HCT116 (cell line): ENCODE results near the gene GDPD5. TPM values are rescaled to one million over a fixed set of nuclear protein-coding genes. Genes with fewer than 3 reads are reported as not detected.

Source experiments
- ATAC-seq: fragments of 200-7000 bp; cut with Tn5 transposase; 2 replicates; pipeline ENCODE4 v1.9.1; 2020; ENCODE audit warnings: mild to moderate bottlenecking, moderate library complexity
- BruUV-seq: library from RNA; stranded (reverse); fragments of 400-500 nt; replicated peaks from 2 replicates; lab custom pipeline; 2021; lab: Mats Ljungman, UMichigan
- CTCF ChIA-PET: fragments of 300-600 bp; sonication (Branson Sonifier 250); formaldehyde crosslinking; loops from one replicate; lab custom pipeline; 2021; ENCODE audit warnings: antibody characterized with exemption; lab: Charles Lee
- POLR2A ChIA-PET: fragments of 300-600, 350-600 bp; sonication (Branson Sonifier 250); formaldehyde crosslinking; loops from one replicate; lab custom pipeline; 2021; ENCODE audit warnings: antibody characterized with exemption; lab: Charles Lee
- RAD21 ChIA-PET, 2 experiments: fragments of 300-600 bp; sonication (Branson Sonifier 250); formaldehyde crosslinking; loops; one replicate each; lab custom pipeline; 2023; ENCODE audit warnings: low total read pairs in 2 of 2; ENCODE audit not compliant: uncharacterized antibody in 2 of 2, unreplicated experiment in 2 of 2, low non-redundant PET in 1 of 2; lab: Charles Lee
- DNase-seq: peaks from one replicate; pipeline ENCODE4 v3.0.0-alpha.2; 2010; ENCODE audit warnings: low read depth, low spot score
- H2AFZ ChIP-seq: fragments of 200-600 bp; shearing (Covaris generic), sonication (generic); 2 replicates; pipeline ENCODE4 v1.6.1; 2017; ENCODE audit warnings: low read depth, mixed run types, mixed read lengths, antibody characterized with exemption, low read length; ENCODE audit not compliant: poor library complexity, severe bottlenecking
- H3K27ac ChIP-seq: 2 replicates; pipeline ENCODE4 v1.5.1; 2012; ENCODE audit warnings: low read depth, low read length
- H3K27me3 ChIP-seq: fragments of 200-600 bp; sonication (generic); 2 replicates; pipeline ENCODE4 v1.6.1; 2016; ENCODE audit warnings: mixed run types, low read length, mixed read lengths; ENCODE audit not compliant: insufficient read depth
- H3K36me3 ChIP-seq, 2 experiments: fragments of 200-500 bp in 1 of 2; fragments of 200-600 bp in 1 of 2; sonication (Bioruptor generic) in 1 of 2; sonication (generic) in 1 of 2; 2 replicates each; pipeline versions ENCODE4 v1.5.1 to v1.6.1; 2014 to 2016; ENCODE audit warnings: low read length in 2 of 2, inconsistent platforms in 1 of 2, mixed read lengths in 1 of 2, mixed run types in 1 of 2; ENCODE audit not compliant: insufficient read depth in 2 of 2, control insufficient read depth in 1 of 2
- H3K4me1 ChIP-seq, 2 experiments: fragments of 200-600 bp in 1 of 2; sonication (generic) in 1 of 2; 2 replicates each; pipeline versions ENCODE4 v1.5.1 to v1.6.1; 2012 to 2017; ENCODE audit warnings: low read length in 2 of 2, inconsistent platforms in 1 of 2, mild to moderate bottlenecking in 1 of 2, mixed read lengths in 1 of 2, mixed run types in 1 of 2, moderate library complexity in 1 of 2; ENCODE audit not compliant: insufficient read depth in 2 of 2, control insufficient read depth in 1 of 2
- H3K4me2 ChIP-seq: fragments of 200-600 bp; sonication (generic); 2 replicates; pipeline ENCODE4 v1.6.1; 2017; ENCODE audit warnings: mixed run types, low read length, mixed read lengths
- H3K4me3 ChIP-seq, 2 experiments: fragments of 200-600 bp in 1 of 2; sonication (generic) in 1 of 2; replicated peaks in 1 of 2; 2 replicates each; pipeline ENCODE4 v1.5.1; 2011 to 2016; ENCODE audit warnings: low read length in 2 of 2, control low read depth in 1 of 2, low read depth in 1 of 2, mild to moderate bottlenecking in 1 of 2, mixed read lengths in 1 of 2, mixed run types in 1 of 2
- H3K79me2 ChIP-seq: fragments of 200-600 bp; sonication (generic); 2 replicates; pipeline ENCODE4 v1.6.1; 2017; ENCODE audit warnings: mild to moderate bottlenecking, mixed run types, low read length, moderate library complexity, mixed read lengths; ENCODE audit not compliant: insufficient read depth
- H3K9ac ChIP-seq: fragments of 200-600 bp; sonication (generic); 2 replicates; pipeline ENCODE4 v1.6.1; 2016; ENCODE audit warnings: low read length, mixed read lengths
- H3K9me2 ChIP-seq: fragments of 200-600 bp; sonication (generic), shearing (Covaris generic); 2 replicates; pipeline ENCODE4 v1.6.1; 2017; ENCODE audit warnings: mixed run types, mild to moderate bottlenecking, moderate library complexity; ENCODE audit not compliant: insufficient read depth
- H3K9me3 ChIP-seq, 2 experiments: fragments of 200-500 bp in 1 of 2; fragments of 200-600 bp in 1 of 2; sonication (Bioruptor generic) in 1 of 2; sonication (generic) in 1 of 2; 2 replicates each; pipeline ENCODE4 v1.6.1; 2014 to 2017; ENCODE audit warnings: low read length in 2 of 2, mixed read lengths in 2 of 2, inconsistent platforms in 1 of 2, low read depth in 1 of 2, mild to moderate bottlenecking in 1 of 2, mixed run types in 1 of 2, moderate library complexity in 1 of 2; ENCODE audit not compliant: control insufficient read depth in 1 of 2, insufficient read depth in 1 of 2
- H4K20me1 ChIP-seq: fragments of 200-600 bp; sonication (generic), shearing (Covaris generic); 2 replicates; pipeline ENCODE4 v1.6.1; 2017; ENCODE audit warnings: mixed run types, mild to moderate bottlenecking, moderate library complexity; ENCODE audit not compliant: insufficient read depth
- CBX3 ChIP-seq: IDR thresholded peaks from 2 replicates; pipeline ENCODE4 v1.6.1; 2012; ENCODE audit warnings: low read depth
- CEBPB ChIP-seq: IDR thresholded peaks from 2 replicates; pipeline ENCODE4 v1.6.1; 2012; ENCODE audit warnings: low read depth
- EGR1 ChIP-seq: IDR thresholded peaks from 2 replicates; pipeline ENCODE4 v1.6.1; 2012; ENCODE audit warnings: low read depth
- EZH2phosphoT487 ChIP-seq: fragments of 200-600 bp; IDR thresholded peaks from 2 replicates; pipeline ENCODE4 v1.6.1; 2018; ENCODE audit warnings: antibody characterized with exemption, borderline replicate concordance
- JUND ChIP-seq: IDR thresholded peaks from 2 replicates; pipeline ENCODE4 v1.6.1; 2012
- POLR2A ChIP-seq: IDR thresholded peaks from 2 replicates; pipeline ENCODE4 v1.7.0; 2011; ENCODE audit warnings: borderline replicate concordance; ENCODE audit not compliant: insufficient read depth, insufficient read length; ENCODE audit errors: extremely low read depth
- POLR2AphosphoS5 ChIP-seq: IDR thresholded peaks from 2 replicates; pipeline ENCODE4 v1.6.1; 2011; ENCODE audit warnings: mild to moderate bottlenecking, low read depth, low read length, moderate library complexity
- RAD21 ChIP-seq: IDR thresholded peaks from 2 replicates; pipeline ENCODE4 v1.6.1; 2012; ENCODE audit warnings: low read depth, mild to moderate bottlenecking
- SIN3A ChIP-seq: IDR thresholded peaks from 2 replicates; pipeline ENCODE4 v1.6.1; 2012; ENCODE audit warnings: low read depth
- SP1 ChIP-seq: IDR thresholded peaks from 2 replicates; pipeline ENCODE4 v1.6.1; 2012; ENCODE audit warnings: low read depth
- SRF ChIP-seq: IDR thresholded peaks from 2 replicates; pipeline ENCODE4 v1.6.1; 2012; ENCODE audit warnings: low read depth
- TCF7L2 ChIP-seq: IDR thresholded peaks from 2 replicates; pipeline ENCODE4 v1.7.0; 2011; ENCODE audit warnings: borderline replicate concordance, inconsistent platforms; ENCODE audit not compliant: insufficient read depth, insufficient read length; ENCODE audit errors: extremely low read depth
- YY1 ChIP-seq: IDR thresholded peaks from 2 replicates; pipeline ENCODE4 v1.6.1; 2011; ENCODE audit warnings: low read length, low read depth, moderate library complexity, mild to moderate bottlenecking; ENCODE audit not compliant: insufficient replicate concordance; ENCODE audit errors: extremely low read depth
- ZFX ChIP-seq: fragments of 450-650 bp; IDR thresholded peaks from 2 replicates; pipeline ENCODE4 v1.6.1; 2017
- ZNF274 ChIP-seq: fragments of 200-500 bp; sonication (Bioruptor generic); IDR thresholded peaks from 2 replicates; pipeline ENCODE4 v1.6.1; 2014; ENCODE audit warnings: mild to moderate bottlenecking, low read depth, low read length, inconsistent platforms
- intact Hi-C: fragments of 100-400 bp; cut with micrococcal nuclease; formaldehyde crosslinking; loops from 2 replicates; pipeline ENCODE4 v1.10.0; 2022
- total RNA-seq: library from RNA; stranded (reverse); gene quantifications from one replicate; pipeline ENCODE4 v1.2.1, GENCODE V29; 2021; ENCODE audit not compliant: unreplicated experiment
- TF ChIP-seq, protein P1 (sequence below): IDR thresholded peaks from 2 replicates; pipeline ENCODE4 v1.6.1; 2012
- TF ChIP-seq, protein P2 (sequence below): IDR thresholded peaks from 2 replicates; pipeline ENCODE4 v1.6.1; 2011; ENCODE audit warnings: mild to moderate bottlenecking, low read length, moderate library complexity; ENCODE audit not compliant: insufficient replicate concordance; ENCODE audit errors: extremely low read depth

Gene GDPD5
- total RNA-seq, 1 experiment from 2014 or later = 27.5 TPM

DNA sequence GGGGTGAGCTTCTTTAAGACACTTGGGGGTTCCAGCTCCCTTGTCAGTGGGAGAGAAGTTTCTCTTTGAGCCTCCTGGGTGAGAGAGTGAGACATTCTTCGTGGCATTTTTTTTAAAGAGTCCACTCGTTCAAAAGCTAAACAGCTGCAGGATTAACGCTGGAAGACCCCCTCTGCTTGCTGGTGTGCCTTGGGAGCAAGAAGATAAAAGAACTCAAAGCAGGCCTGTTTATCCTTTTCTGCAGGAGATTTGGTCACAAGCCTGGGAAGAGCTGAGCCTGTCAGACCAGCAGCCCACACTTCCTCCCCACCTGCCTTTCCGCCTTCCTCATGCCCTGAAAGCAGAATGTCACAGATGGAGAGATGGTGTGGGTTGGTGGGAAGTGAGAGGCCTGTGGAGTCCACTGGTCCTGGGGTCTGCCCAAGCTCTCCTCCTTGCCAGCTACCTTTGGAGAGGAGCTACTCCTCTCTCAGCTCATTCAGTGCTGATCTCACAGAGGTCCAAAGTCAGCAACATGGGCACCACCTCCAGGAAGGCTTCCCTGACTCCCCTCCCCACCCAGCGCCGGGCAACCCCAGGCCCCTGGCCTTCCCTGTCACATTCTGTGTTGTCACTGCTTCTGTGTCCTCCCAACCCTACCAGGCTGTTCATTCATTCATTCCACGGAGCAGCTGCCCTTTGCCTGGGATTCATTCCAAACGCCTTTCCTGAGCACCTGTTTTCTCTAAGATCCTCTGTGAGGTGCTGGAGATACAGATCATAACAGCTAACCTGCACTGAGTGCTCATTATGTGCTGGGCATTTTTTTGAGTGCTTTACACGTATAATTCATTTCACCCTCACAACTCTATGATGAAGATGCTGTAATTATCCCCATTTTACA is 6.7 kb downstream of the GDPD5 start (continued):
- TF ChIP-seq EZH2phosphoT487 = no peak
- no peak for TF ChIP-seq SP1
- TF ChIP-seq SRF = no peak
- no peak for TF ChIP-seq RAD21
- TF ChIP-seq CEBPB = no peak

DNA sequence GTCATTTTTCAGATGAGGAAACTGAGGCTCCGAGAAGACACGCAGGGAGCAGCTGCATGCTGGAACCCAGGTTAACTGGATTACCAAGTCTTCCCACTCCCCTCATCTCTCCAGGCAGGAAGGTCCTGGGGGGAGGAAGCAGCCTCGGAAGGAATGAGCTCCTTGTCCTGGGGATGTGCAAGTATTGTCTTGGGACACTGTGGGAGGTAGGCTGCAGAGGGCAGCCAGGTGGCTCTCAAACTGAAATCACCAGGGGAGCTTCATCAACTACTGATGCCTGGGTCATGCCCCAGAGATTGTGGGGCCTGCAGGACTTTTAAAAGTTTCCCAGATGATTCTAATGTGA is 7.6 kb downstream of the GDPD5 start:
- TF ChIP-seq POLR2AphosphoS5 (no peak), TCF7L2 (no peak), POLR2A (no peak)
- TF ChIP-seq, all 23 proteins: peak for 0
- Histone ChIP-seq H3K27ac (no peak overlapping the region), H3K27me3 (no peaks in the 10 kb centered on the region), H3K79me2 (no peaks in the 10 kb centered on the region), H3K4me1 (no peaks in the 10 kb centered on the region), H3K9me2 (no peaks in the 10 kb centered on the region), H3K36me3 (no peaks in the 10 kb centered on the region), H3K4me3 (no peak overlapping the region), H3K9me3 (no peaks in the 10 kb centered on the region), H2AFZ (no peak overlapping the region), H3K4me2 (no peak overlapping the region), H4K20me1 (no peaks in the 10 kb centered on the region), H3K9ac (no peak overlapping the region)
- ATAC-seq (no peak), DNase-seq (no peak)
- ChIA-PET RAD21 (no interaction called here), CTCF (no interaction called here), POLR2A (no interaction called here)
- no TSS peak for BruUV-seq
- intact Hi-C loops = no loop called here

DNA sequence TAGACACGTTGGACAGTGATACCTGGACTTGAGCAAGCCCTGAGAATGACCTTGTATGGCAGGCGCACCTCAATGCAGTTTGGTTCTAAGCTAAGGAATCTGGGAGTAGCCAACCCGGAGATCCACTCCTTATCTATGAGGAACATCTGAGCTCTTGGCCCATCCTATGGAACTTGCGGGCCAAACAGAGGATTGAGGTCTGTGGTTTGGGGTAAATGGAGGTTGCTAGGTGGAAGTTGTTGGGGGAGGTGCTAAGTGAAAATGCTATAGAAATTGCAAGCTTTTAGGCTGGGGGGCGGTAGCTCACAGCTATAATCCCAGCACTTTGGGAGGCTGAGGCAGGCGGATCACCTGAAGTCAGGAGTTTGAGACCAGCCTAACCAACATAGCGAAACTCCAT is 8.9 kb downstream of the GDPD5 start:
- Histone ChIP-seq H3K4me1 (no peaks in the 10 kb centered on the region), H3K36me3 (no peaks in the 10 kb centered on the region), H2AFZ (no peak overlapping the region), H3K4me2 (no peak overlapping the region), H3K27me3 (no peaks in the 10 kb centered on the region), H4K20me1 (no peaks in the 10 kb centered on the region), H3K9me3 (no peaks in the 10 kb centered on the region), H3K9ac (no peak overlapping the region), H3K4me3 (no peak overlapping the region), H3K9me2 (no peaks in the 10 kb centered on the region), H3K27ac (no peak overlapping the region), H3K79me2 (no peaks in the 10 kb centered on the region)
- no TSS peak for BruUV-seq
- ATAC-seq (no peak), DNase-seq (no peak)
- RAD21 ChIA-PET = no interaction called here
- CTCF ChIA-PET = no interaction called here
- POLR2A ChIA-PET = interaction anchor here (1.4 kb wide), 1 partner anchor 9 kb away, joined by 3 read pairs; the partner anchor contains the start of gene GDPD5
- intact Hi-C loops = no loop called here
- TF ChIP-seq, protein P1, sequence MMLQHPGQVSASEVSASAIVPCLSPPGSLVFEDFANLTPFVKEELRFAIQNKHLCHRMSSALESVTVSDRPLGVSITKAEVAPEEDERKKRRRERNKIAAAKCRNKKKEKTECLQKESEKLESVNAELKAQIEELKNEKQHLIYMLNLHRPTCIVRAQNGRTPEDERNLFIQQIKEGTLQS = no peak
- TF ChIP-seq SIN3A = no peak
- TF ChIP-seq, protein P2, sequence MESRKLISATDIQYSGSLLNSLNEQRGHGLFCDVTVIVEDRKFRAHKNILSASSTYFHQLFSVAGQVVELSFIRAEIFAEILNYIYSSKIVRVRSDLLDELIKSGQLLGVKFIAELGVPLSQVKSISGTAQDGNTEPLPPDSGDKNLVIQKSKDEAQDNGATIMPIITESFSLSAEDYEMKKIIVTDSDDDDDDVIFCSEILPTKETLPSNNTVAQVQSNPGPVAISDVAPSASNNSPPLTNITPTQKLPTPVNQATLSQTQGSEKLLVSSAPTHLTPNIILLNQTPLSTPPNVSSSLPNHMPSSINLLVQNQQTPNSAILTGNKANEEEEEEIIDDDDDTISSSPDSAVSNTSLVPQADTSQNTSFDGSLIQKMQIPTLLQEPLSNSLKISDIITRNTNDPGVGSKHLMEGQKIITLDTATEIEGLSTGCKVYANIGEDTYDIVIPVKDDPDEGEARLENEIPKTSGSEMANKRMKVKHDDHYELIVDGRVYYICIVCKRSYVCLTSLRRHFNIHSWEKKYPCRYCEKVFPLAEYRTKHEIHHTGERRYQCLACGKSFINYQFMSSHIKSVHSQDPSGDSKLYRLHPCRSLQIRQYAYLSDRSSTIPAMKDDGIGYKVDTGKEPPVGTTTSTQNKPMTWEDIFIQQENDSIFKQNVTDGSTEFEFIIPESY = no peak
- no peak for TF ChIP-seq YY1
- TF ChIP-seq POLR2A = no peak
- TF ChIP-seq JUND = no peak
- TF ChIP-seq CBX3 = no peak
- TF ChIP-seq ZNF274 = no peak
- no peak for TF ChIP-seq EGR1
- TF ChIP-seq SP1 = no peak
- no peak for TF ChIP-seq ZFX
